NCI-H2227 (cell line): ENCODE measurements around the gene CLEC1B.
"Not testable (repeated sequence)": the region's sequence is repeated elsewhere in the genome, so short reads cannot be mapped to it uniquely, and the experiment has no call there.

Experiments used
- DNase-seq: peaks from one replicate; lab custom pipeline; 2025; ENCODE audit not compliant: unreplicated experiment; lab: John Stamatoyannopoulos, UW

Gene CLEC1B

DNA sequence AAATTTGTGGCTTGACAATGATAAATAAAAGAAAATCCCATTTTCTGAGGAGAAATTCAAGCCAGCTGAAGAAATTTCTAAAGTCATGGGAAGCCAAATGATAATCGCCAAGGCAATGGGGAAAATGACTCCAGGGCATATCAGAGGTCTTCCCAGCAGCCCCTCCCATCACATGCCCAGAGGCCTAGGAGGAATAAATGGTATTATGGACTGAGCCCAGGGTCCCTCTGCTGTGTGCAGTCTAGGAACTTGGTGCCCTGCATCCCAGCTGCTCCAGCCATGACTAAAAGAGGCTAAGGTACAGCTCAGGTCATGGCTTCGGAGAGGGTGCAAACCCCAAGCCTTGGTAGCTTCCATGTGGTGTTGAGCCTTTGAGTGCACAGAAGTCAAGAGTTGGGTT lies 23.3 kb downstream of the CLEC1B start:
- no peak for DNase-seq

DNA sequence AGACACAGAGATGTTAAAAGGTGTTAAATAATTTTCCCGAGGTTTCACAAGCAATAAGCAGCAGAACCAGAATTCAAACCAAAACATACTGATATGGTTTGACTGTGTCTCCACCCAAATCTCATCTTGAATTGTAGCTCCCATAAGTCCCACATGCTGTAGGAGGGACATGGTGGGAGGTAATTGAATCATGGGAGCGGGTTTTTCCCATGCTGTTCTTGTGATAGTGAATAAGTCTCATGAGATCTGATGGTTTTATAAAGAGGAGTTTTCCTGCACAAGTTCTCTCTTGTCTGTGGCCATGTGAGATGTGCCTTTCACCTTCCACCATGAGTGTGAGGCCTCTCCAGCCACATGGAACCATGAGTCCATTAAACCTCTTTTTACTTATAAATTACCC lies 24.2 kb downstream of the CLEC1B start:
- DNase-seq = not testable (repeated sequence)

DNA sequence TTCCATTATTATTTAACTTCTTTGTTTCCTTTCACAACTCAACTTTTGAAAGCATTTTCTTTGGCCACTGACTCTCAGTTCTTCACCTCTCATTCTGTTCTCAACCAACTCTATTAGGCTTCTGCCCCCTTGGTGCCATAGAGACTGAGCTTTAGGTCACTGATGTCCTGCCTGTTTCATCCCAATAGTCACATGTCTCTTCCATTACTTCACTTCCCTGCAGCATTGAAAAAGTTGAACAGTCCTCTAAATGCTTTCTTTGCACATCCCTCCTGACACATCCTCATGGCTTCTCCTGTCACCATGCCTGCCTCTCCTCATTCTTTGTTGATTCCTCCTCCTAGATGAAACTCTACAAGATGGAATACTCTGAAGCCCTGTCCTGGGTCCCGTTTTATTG lies 25.0 kb downstream of the CLEC1B start:
- DNase-seq = no peak

DNA sequence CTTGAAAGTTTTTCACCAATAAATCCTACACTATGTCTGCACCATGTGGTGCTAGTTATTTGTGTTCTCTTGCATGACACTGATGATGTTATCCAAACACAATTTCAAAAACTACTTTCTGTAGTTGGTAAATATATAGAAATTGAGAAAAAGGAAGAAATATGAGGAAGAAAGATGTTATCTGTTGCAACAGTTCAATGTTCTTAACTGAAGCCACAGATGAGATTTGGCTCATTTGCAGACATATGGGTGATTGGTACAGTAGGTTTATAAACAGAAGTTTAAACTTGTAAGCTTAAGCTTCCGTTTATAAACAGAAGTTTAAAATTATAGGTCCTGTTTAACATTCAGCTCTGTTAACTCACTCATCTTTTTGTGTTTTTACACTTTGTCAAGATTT lies 27.7 kb downstream of the CLEC1B start, which contains the start of gene CLEC12A:
TSS of gene CLEC12A (plus strand) at position 229 of the 400 bp plus-strand sequence. CDS start 188 bp downstream, outside the sequence.
- DNase-seq = no peak

DNA sequence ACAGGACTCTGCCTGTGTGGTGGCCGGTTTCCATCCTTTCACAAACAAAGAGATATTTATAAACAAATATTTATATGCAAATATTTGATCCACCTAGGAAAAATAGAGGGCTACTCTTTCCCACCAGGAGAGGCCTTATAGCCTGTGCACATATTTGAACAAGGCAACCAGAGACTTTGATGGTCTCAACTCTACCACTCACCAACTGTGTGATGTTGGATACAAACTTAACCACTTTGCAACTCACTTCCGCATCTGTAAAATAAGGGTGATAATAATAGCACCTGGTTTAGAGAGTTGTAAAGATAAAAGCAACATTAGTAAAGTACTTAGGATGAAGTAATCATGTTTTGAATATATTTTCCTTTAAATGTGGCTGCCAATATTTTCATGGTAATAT lies 29.2 kb downstream of the CLEC1B start:
- no peak for DNase-seq

DNA sequence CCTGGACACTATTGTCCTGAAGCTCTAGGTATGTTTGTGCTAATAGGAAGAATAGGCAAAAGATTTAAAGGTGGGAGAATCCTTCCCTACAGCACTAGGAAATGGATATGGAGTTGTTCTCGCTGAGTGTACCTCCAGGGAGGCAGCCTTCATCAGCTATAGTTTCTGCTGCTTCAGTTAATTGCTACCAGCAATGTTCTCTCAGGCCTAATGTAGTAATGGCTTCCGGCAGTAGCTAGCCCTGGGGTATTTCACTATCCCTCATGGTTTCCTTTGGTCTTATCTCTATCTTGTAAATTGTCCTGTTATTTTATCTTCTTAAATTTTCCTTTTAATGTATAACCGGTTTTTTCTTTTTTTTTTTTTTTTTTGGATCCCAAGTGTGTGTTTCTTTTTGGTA lies 37.0 kb downstream of the CLEC1B start:
- no peak for DNase-seq

DNA sequence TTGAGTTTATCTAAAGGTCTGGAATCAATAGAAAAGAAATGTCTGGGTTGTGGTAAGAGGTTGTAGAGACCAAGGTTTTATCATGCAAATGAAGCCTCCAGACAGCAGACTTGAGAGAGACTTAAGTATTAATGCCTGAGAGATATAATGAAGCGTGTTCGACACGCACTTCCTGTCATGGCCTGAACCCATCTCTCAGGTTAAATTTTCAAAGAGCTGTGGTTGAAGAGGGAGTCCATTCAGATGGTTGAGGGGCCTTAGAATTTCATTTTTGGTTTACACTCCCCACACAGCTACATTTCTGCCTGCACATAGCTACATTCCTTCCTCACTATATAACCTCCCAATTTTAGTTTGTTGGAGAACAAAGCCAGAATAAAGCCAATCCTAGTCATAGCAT lies 37.8 kb downstream of the CLEC1B start:
- DNase-seq = no peak

DNA sequence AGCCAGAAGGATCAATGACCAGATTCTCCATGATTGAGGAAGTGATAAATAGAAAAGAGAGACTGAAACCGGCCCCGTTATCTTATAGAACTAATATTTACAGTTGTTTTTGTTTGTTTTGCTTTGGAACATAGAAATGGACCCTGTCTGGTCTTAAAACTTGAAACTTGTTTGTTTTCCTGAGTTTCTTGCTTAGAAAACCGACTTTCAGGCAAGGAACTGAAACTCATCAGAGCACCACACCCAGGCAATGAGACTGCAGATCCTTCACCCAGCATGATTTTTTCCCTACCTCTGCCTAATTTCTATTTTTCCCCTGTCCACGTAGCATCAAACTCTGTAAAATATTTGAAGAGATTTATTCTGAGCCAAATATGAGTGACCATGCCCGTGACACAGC lies 38.3 kb downstream of the CLEC1B start:
- no peak for DNase-seq

DNA sequence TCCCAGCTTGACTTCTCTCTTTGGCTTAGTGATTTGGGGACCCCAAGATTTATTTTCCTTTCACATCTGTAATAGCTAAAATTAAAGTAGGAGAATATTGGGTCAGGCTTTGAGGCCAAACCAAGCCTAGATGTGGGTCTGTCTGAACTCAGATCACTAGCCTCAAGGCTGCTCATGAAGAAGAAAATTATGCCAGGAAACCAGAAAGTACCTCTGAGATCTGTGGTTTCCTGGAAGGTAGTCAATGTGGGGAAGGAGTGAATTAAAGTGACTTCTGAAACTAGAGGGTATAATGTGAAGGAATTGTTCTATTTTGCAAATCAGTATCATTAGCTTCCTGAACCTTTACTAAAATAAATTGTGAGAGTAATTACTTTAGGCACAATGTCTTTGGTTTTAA lies 41.1 kb downstream of the CLEC1B start:
- no peak for DNase-seq

DNA sequence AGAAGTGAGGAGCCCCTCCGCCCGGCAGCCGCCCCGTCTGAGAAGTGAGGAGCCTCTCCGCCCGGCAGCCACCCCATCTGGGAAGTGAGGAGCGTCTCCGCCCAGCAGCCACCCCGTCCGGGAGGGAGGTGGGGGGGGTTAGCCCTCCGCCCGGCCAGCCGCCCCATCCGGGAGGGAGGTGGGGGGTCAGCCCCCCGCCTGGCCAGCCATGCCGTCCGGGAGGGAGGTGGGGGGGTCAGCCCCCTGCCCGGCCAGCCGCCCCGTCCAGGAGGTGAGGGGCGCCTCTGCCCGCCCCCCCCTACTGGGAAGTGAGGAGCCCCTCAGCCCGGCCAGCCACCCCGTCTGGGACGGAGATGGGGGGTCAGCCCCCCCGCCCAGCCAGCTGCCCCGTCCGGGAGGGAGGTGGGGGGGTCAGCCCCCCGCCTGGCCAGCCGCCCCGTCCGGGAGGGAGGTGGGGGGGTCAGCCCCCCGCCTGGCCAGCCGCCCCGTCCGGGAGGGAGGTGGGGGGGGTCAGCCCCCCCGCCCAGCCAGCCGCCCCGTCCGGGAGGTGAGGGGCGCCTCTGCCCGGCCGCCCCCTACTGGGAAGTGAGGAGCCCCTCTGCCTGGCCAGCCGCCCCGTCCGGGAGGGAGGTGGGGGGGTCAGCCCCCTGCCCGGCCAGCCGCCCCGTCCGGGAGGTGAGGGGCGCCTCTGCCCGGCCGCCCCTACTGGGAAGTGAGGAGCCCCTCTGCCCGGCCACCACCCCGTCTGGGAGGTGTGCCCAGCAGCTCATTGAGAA lies 45.8 kb downstream of the CLEC1B start:
- DNase-seq = not testable (repeated sequence)

DNA sequence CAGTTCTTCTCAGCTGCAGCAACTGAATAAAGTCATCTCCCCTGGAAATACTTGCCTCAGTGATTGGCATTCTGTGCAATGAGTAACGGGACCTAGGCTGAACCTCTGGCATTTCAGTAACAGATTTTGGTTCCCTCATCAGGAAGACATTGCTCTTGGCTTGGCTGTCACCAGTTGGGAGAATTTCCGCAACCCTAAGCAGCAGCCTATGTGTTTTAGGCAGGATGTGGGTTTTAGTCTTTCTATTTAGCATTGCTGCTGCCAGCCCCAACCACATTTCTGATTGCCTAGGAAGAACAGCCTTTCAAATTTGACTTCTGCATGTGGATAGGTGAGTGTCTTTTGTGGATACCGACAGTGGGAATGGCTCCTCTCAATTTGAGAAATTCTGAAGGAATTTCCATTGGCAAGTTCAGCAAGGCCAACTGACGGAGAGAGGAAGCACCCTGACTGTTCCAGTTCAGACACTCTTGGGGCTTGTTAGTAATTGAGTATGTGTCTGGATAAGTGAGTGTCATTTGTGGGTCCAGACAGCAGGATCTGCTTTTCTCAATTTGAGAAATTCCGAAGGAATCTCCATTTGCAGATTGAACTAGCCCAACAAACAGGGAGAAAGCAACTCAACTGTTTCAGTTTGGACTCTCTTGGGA lies 47.8 kb downstream of the CLEC1B start:
- no peak for DNase-seq

DNA sequence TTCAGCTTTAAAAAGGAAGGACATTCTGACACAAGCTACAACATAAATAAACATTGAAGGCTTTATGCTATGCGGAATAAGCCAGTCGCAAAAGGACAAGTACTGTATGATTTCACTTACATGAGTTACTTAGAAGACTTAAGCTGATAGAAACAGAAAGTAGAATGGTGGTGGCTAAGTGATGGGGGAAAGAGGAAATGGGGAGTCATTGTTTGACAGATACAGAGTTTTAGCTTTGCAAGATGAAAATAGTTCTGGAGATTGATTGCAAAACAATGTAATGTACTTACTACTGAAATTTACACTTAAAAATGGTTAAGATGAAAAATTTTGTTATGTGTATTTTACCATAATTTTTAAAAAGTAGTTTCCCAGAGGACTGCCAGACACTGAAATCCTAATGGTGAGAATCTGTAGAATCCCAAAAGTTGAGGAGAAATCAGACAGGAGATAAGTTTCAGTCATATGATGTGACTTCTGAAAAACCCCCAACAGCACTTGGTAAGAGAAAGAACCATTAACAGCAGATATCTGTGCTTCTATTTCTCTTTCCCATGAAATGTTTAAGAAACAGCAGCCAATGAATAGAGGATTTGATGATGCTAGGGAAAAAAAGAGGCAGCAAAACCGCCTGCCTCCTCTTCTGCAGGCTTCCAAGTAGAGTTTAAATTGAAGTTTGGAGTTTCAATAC lies 50.2 kb downstream of the CLEC1B start:
- no peak for DNase-seq

DNA sequence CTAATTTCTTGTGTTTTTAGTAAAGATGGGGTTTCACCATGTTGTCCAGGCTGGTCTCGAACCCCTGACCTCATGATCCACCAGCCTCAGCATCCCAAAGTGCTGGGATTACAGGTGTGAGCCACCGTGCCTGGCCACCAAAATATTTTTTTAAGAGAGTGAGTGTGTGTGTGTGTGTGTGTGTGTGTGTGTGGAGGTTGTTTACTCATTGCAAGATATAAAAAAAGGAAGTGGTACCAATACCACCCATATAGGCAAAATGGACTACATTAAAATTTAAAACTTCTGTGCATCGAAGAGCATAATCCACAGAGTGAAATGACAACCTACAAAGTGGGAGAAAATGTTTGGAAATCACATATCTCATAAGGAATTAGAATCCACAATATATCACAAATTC lies 51.2 kb downstream of the CLEC1B start:
- no peak for DNase-seq

DNA sequence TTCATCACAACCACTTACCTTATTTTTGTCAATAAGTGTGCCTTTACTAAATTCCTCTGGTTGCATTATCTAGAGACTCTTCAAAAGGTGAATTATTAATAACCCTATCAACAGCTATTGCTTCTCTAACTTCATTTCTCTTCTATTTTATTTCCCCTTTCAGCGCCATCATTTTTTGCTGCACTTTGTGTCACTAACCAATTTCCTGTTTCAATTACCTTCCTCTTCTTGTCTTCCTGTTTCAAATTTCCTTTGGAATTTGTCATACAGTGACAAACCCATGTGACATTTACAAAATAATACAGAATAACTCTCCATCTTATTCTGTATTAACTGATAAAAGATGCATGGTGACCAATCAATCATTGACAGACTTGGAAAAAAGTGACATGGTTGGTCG lies 54.5 kb downstream of the CLEC1B start:
- DNase-seq = no peak

DNA sequence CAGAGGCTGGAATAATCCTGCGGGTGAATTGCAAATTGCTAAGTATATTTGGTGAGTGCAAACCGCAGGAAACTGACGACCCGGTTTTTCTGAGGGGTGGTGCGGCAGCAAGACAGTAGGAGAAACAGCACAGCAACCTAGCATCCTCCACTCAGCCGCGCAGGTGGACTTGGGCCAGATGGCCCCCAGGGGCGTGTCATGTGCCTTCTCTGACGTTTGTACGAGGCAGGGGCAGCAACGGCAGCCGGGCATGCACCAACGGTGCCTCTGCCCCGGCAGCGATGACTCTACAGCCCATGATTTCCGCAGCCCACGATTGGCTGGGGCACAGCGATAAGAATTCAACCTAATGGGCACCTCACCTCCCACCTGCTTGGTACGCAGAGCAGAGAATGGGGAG lies 55.7 kb downstream of the CLEC1B start:
- no peak for DNase-seq
